ENCODE measurements around the gene TRAFD1.

- no peak for TF ChIP-seq CTCF (IDR thresholded peaks at IDR 0.05; ENCODE audit: low read depth, low read length)
- TF ChIP-seq, protein P1, sequence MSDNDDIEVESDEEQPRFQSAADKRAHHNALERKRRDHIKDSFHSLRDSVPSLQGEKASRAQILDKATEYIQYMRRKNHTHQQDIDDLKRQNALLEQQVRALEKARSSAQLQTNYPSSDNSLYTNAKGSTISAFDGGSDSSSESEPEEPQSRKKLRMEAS (IDR thresholded peaks at IDR 0.05; ENCODE audit: low read depth, low read length), result no peak
These were observed 3.4 kb upstream of the TRAFD1 start for GRCh38 chr12:112121780-112122565.
